ENCODE measurements around the gene ZSCAN26.

DNA sequence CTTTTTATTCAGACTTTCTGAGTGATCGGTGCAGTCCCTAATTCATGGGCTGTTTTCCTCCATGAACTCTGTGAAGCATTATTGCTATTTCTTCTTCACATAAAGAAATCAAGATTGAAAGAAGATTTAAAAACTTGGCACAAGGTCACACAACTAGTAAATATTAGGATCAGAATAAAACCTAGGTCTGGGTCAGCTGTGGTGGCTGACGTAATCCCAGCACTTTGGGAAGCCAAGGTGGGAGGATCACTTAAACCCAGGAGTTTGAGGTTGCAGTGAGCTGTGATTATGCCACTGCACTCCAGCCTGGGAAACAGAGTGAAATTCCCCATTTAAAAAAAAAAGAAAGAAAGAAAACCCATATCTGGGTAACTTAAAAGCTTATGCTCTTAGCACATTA lies 40.5 kb upstream of the ZSCAN26 start:
- TF ChIP-seq CTCF (conservative IDR thresholded peaks at IDR 0.05; ENCODE audit: low read depth, low read length) (no peak), EZH2phosphoT487 (IDR thresholded peaks at IDR 0.05; ENCODE audit: borderline replicate concordance, low read length) (no peak)
